ENCODE results near the gene DYRK1A. TPM values are rescaled to one million over a fixed set of nuclear protein-coding genes. Genes with fewer than 3 reads are reported as not detected.

Gene DYRK1A
- total and polyA plus RNA-seq, 2 of the 13 experiments (the other 11 are each of a cell fraction or from before 2014, with no cell fraction given): 24.6 to 34.2 TPM

GRCh38 chr21:37551993-37552355 lies 185.4 kb downstream of the DYRK1A start:
- FAIRE-seq: no peak
- ATAC-seq: peak; percentile 60
- TF ChIP-seq ZBTB7B (CRISPR knock-in tag; IDR thresholded peaks at IDR 0.05) (peak; percentile 60; the same call in 1 of the 2 replicates), ZNF563 (CRISPR knock-in tag; IDR thresholded peaks at IDR 0.05) (0 out of 2 replicates have a peak, but pooled peaks have one; percentile 34), ZNF333 (CRISPR knock-in tag; IDR thresholded peaks at IDR 0.05; ENCODE audit: borderline replicate concordance) (no peak), ZNF547 (CRISPR knock-in tag; IDR thresholded peaks at IDR 0.05) (0 out of 2 replicates have a peak, but pooled peaks have one; percentile 31), PBX3 (CRISPR knock-in tag; IDR thresholded peaks at IDR 0.05; ENCODE audit: borderline replicate concordance) (no peak), ZBTB3 (CRISPR knock-in tag; IDR thresholded peaks at IDR 0.05; ENCODE audit: borderline replicate concordance, low read depth) (no peak), PITX1 (CRISPR knock-in tag; IDR thresholded peaks at IDR 0.05) (peak; percentile 3; the same call in 1 of the 2 replicates), SMAD3 (CRISPR knock-in tag; IDR thresholded peaks at IDR 0.05) (no peak), ZNF34 (CRISPR knock-in tag; IDR thresholded peaks at IDR 0.05; ENCODE audit: borderline replicate concordance) (no peak), ZNF781 (CRISPR knock-in tag; IDR thresholded peaks at IDR 0.05; ENCODE audit: borderline replicate concordance, not compliant biosample characterization) (peak; percentile 0)
- TF ChIP-seq, protein P1, sequence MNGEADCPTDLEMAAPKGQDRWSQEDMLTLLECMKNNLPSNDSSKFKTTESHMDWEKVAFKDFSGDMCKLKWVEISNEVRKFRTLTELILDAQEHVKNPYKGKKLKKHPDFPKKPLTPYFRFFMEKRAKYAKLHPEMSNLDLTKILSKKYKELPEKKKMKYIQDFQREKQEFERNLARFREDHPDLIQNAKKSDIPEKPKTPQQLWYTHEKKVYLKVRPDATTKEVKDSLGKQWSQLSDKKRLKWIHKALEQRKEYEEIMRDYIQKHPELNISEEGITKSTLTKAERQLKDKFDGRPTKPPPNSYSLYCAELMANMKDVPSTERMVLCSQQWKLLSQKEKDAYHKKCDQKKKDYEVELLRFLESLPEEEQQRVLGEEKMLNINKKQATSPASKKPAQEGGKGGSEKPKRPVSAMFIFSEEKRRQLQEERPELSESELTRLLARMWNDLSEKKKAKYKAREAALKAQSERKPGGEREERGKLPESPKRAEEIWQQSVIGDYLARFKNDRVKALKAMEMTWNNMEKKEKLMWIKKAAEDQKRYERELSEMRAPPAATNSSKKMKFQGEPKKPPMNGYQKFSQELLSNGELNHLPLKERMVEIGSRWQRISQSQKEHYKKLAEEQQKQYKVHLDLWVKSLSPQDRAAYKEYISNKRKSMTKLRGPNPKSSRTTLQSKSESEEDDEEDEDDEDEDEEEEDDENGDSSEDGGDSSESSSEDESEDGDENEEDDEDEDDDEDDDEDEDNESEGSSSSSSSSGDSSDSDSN (CRISPR knock-in tag; IDR thresholded peaks at IDR 0.05): no peak
- TF ChIP-seq, protein P2, sequence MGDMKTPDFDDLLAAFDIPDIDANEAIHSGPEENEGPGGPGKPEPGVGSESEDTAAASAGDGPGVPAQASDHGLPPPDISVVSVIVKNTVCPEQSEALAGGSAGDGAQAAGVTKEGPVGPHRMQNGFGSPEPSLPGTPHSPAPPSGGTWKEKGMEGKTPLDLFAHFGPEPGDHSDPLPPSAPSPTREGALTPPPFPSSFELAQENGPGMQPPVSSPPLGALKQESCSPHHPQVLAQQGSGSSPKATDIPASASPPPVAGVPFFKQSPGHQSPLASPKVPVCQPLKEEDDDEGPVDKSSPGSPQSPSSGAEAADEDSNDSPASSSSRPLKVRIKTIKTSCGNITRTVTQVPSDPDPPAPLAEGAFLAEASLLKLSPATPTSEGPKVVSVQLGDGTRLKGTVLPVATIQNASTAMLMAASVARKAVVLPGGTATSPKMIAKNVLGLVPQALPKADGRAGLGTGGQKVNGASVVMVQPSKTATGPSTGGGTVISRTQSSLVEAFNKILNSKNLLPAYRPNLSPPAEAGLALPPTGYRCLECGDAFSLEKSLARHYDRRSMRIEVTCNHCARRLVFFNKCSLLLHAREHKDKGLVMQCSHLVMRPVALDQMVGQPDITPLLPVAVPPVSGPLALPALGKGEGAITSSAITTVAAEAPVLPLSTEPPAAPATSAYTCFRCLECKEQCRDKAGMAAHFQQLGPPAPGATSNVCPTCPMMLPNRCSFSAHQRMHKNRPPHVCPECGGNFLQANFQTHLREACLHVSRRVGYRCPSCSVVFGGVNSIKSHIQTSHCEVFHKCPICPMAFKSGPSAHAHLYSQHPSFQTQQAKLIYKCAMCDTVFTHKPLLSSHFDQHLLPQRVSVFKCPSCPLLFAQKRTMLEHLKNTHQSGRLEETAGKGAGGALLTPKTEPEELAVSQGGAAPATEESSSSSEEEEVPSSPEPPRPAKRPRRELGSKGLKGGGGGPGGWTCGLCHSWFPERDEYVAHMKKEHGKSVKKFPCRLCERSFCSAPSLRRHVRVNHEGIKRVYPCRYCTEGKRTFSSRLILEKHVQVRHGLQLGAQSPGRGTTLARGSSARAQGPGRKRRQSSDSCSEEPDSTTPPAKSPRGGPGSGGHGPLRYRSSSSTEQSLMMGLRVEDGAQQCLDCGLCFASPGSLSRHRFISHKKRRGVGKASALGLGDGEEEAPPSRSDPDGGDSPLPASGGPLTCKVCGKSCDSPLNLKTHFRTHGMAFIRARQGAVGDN (CRISPR knock-in tag; IDR thresholded peaks at IDR 0.05): peak; percentile 54; the same call in 1 of the 2 replicates
- TF ChIP-seq, protein P3, sequence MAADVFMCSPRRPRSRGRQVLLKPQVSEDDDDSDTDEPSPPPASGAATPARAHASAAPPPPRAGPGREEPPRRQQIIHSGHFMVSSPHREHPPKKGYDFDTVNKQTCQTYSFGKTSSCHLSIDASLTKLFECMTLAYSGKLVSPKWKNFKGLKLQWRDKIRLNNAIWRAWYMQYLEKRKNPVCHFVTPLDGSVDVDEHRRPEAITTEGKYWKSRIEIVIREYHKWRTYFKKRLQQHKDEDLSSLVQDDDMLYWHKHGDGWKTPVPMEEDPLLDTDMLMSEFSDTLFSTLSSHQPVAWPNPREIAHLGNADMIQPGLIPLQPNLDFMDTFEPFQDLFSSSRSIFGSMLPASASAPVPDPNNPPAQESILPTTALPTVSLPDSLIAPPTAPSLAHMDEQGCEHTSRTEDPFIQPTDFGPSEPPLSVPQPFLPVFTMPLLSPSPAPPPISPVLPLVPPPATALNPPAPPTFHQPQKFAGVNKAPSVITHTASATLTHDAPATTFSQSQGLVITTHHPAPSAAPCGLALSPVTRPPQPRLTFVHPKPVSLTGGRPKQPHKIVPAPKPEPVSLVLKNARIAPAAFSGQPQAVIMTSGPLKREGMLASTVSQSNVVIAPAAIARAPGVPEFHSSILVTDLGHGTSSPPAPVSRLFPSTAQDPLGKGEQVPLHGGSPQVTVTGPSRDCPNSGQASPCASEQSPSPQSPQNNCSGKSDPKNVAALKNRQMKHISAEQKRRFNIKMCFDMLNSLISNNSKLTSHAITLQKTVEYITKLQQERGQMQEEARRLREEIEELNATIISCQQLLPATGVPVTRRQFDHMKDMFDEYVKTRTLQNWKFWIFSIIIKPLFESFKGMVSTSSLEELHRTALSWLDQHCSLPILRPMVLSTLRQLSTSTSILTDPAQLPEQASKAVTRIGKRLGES (CRISPR knock-in tag; IDR thresholded peaks at IDR 0.05; ENCODE audit: borderline replicate concordance): no peak

More at GRCh38 chr21:37551993-37552355, 185.4 kb downstream of the DYRK1A start:
- H4K20me1 ChIP-seq (ENCODE audit: insufficient read depth, low read length): no peaks in the 10 kb centered on the region
- no peaks in the 10 kb centered on the region for H3K79me2 ChIP-seq (ENCODE audit: insufficient read depth, low read length)
- 60% methylated on average over 1 of the region's 5 CpGs for WGBS (ENCODE audit: low lambda C conversion rate)
- no peak for DNase-seq (ENCODE audit: low spot score)
- H3K36me3 ChIP-seq (replicated peaks in 1 of 2; ENCODE audit: control insufficient read depth in 1 of 2, insufficient read depth in 2 of 2, low read length in 2 of 2): no peaks in the 10 kb centered on the region
- H3K27ac ChIP-seq (ENCODE audit: extremely low read length, insufficient read depth, low read length): no peak overlapping the region
- H3K9me3 ChIP-seq (ENCODE audit: low read length): no peaks in the 10 kb centered on the region
- no TSS peak for BruUV-seq (replicated peaks)
- in situ Hi-C loops (cut with HindIII; ENCODE audit: extremely low pct_ligation_motif_present, low pct_unique_long_range_greater_than_20kb) (no loop called here), intact Hi-C loops (cut with micrococcal nuclease; ENCODE audit: unreplicated experiment) (no loop called here)
- no peaks in the 10 kb centered on the region; a peak in 2 of 5 replicates for H3K27me3 ChIP-seq (ENCODE audit: control insufficient read depth in 1 of 2, insufficient read depth in 2 of 2, low read length in 2 of 2)
- H3K9ac ChIP-seq (ENCODE audit: insufficient read depth, low read depth, low read length): peak overlapping the region; percentile 21; the same call in 1 of the 2 replicates
- H3K4me2 ChIP-seq (ENCODE audit: low read depth, low read length): peak overlapping the region; percentile 90
- CTCF ChIA-PET (ENCODE audit: low intra/inter-chr PET ratio, low total read pairs): no interaction called here
- H3K4me1 ChIP-seq (ENCODE audit: insufficient read depth, low read length): peaks cover 39% of the 10 kb centered on the region
- H2AFZ ChIP-seq (ENCODE audit: low read length): no peak overlapping the region
- POLR2A ChIA-PET: interaction anchor here (2.2 kb wide), 1 partner anchor 13 kb away, joined by 9 read pairs; no protein-coding TSS in a partner anchor
- H3K4me3 ChIP-seq (replicated peaks in 1 of 3; ENCODE audit: insufficient read depth in 1 of 3, low read depth in 2 of 3, low read length in 3 of 3): peak overlapping the region; percentile 19 to 66 (median 32); a peak in 4 of 6 replicates
